Keratinocyte (primary cell): ENCODE results near the gene CCAR1. TPM values are rescaled to one million over a fixed set of nuclear protein-coding genes. Genes with fewer than 3 reads are reported as not detected.

Experiments used
- DNase-seq: peaks from one replicate; pipeline ENCODE4 v3.0.0-alpha.2; 2011; ENCODE audit warnings: low read depth, missing footprints, low spot score
- FAIRE-seq: peaks from 2 replicates; lab custom pipeline; 2011; peaks lifted over from hg19 to GRCh38; lab: Jason Lieb, UNC
- H2AFZ ChIP-seq: 2 replicates; pipeline ENCODE4 v1.6.0; 2012; ENCODE audit warnings: low read length, control low read depth, inconsistent platforms; ENCODE audit not compliant: control insufficient read depth
- H3K27ac ChIP-seq: 2 replicates; pipeline ENCODE4 v1.5.1; 2011; ENCODE audit warnings: low read length; ENCODE audit not compliant: control insufficient read depth, insufficient read depth
- H3K27me3 ChIP-seq: 3 replicates; pipeline ENCODE4 v1.6.0; 2011; ENCODE audit warnings: low read length; ENCODE audit not compliant: control insufficient read depth, insufficient read depth; ENCODE audit errors: extremely low read depth
- H3K36me3 ChIP-seq, 2 experiments: 2 replicates in 1 of 2; 3 replicates in 1 of 2; pipeline ENCODE4 v1.5.1; 2011; ENCODE audit warnings: low read length in 2 of 2, mild to moderate bottlenecking in 1 of 2; ENCODE audit not compliant: control insufficient read depth in 2 of 2, insufficient read depth in 2 of 2; ENCODE audit errors: extremely low read depth in 1 of 2
- H3K4me1 ChIP-seq: 3 replicates; pipeline ENCODE4 v1.5.1; 2011; ENCODE audit warnings: low read length; ENCODE audit not compliant: control insufficient read depth, insufficient read depth; ENCODE audit errors: extremely low read depth
- H3K4me2 ChIP-seq: 3 replicates; pipeline ENCODE4 v1.6.0; 2011; ENCODE audit warnings: low read depth, low read length; ENCODE audit not compliant: control insufficient read depth, insufficient read depth; ENCODE audit errors: extremely low read depth
- H3K4me3 ChIP-seq, 3 experiments: fragments of 200-600 bp in 1 of 3; sonication (generic) in 1 of 3; 2 replicates in 2 of 3; 3 replicates in 1 of 3; pipeline ENCODE4 v1.5.1; 2011 to 2016; ENCODE audit warnings: low read length in 3 of 3, mild to moderate bottlenecking in 3 of 3, control low read depth in 2 of 3, inconsistent platforms in 1 of 3, low read depth in 1 of 3, mixed read lengths in 1 of 3, mixed run types in 1 of 3, moderate library complexity in 1 of 3; ENCODE audit not compliant: control insufficient read depth in 2 of 3, insufficient read depth in 2 of 3; ENCODE audit errors: extremely low read depth in 1 of 3
- H3K79me2 ChIP-seq: 2 replicates; pipeline ENCODE4 v1.6.0; 2012; ENCODE audit warnings: low read length; ENCODE audit not compliant: control insufficient read depth, insufficient read depth
- H3K9ac ChIP-seq: 3 replicates; pipeline ENCODE4 v1.6.0; 2011; ENCODE audit warnings: low read length; ENCODE audit not compliant: control insufficient read depth, insufficient read depth; ENCODE audit errors: extremely low read depth
- H3K9me1 ChIP-seq: 3 replicates; pipeline ENCODE4 v1.6.0; 2011; ENCODE audit warnings: low read length; ENCODE audit not compliant: control insufficient read depth, insufficient read depth; ENCODE audit errors: extremely low read depth
- H3K9me3 ChIP-seq: 2 replicates; pipeline ENCODE4 v1.5.1; 2012; ENCODE audit warnings: low read depth, low read length; ENCODE audit not compliant: control insufficient read depth
- H4K20me1 ChIP-seq: 3 replicates; pipeline ENCODE4 v1.6.0; 2011; ENCODE audit warnings: low read length; ENCODE audit not compliant: control insufficient read depth, insufficient read depth; ENCODE audit errors: extremely low read depth
- CTCF ChIP-seq, 3 experiments: IDR thresholded peaks in 1 of 3; conservative IDR thresholded peaks in 1 of 3; optimal IDR thresholded peaks in 1 of 3; 2 replicates in 2 of 3; 3 replicates in 1 of 3; pipeline versions ENCODE3 to v1.5.1; 2011; ENCODE audit warnings: low read length in 3 of 3, mild to moderate bottlenecking in 3 of 3, moderate library complexity in 2 of 3, control low read depth in 1 of 3, inconsistent platforms in 1 of 3; ENCODE audit not compliant: insufficient read depth in 2 of 3; ENCODE audit errors: extremely low read depth in 1 of 3
- EZH2 ChIP-seq: IDR thresholded peaks from one replicate; pipeline ENCODE4 v1.6.1; 2012; ENCODE audit warnings: inconsistent platforms, mild to moderate bottlenecking, low read length, moderate library complexity
- dilution Hi-C: fragments of 300-500 bp; cut with MboI; formaldehyde crosslinking; loops from one replicate; pipeline ENCODE4 v1.7.0; 2020; ENCODE audit warnings: low sequenced_read_pairs; ENCODE audit not compliant: extremely low pct_ligation_motif_present
- polyA plus RNA-seq, 5 experiments: library from polyadenylated mRNA; depleted of rRNA in 3 of 5; stranded (reverse) in 3 of 5; stranded (forward) in 1 of 5; unstranded in 1 of 5; fragments of >200 nt; gene quantifications; 1 replicate in 1 of 5; 2 replicates in 3 of 5; 3 replicates in 1 of 5; pipeline versions ENCODE4 v1.2.1 to v1.2.3, GENCODE V29; 2011 to 2012; ENCODE audit warnings: missing spikeins in 2 of 5, low read depth in 1 of 5, low replicate concordance in 1 of 5

The CCAR1 gene
- polyA plus RNA-seq, 1 donor (not counting 4 experiments of a cell fraction or from before 2014, with no cell fraction given): 59.1 TPM

- H3K79me2 ChIP-seq: peaks cover 53% of the 10 kb centered on the region
Measured at GRCh38 chr10:68725016-68725415, 4.0 kb downstream of the CCAR1 start.

GRCh38 chr10:68727146-68727545 lies 6.1 kb downstream of the CCAR1 start:
- no peaks in the 10 kb centered on the region for H3K9me3 ChIP-seq
- peaks cover 7% of the 10 kb centered on the region for H3K4me1 ChIP-seq
- DNase-seq (no peak), FAIRE-seq (no peak)
- no peaks in the 10 kb centered on the region for H3K27me3 ChIP-seq
- H3K4me2 ChIP-seq: no peak overlapping the region
- no peak overlapping the region for H3K4me3 ChIP-seq
- H3K9ac ChIP-seq: no peak overlapping the region
- no peaks in the 10 kb centered on the region for H4K20me1 ChIP-seq
- H3K27ac ChIP-seq: no peak overlapping the region
- no peaks in the 10 kb centered on the region for H3K9me1 ChIP-seq
- peaks cover 49% of the 10 kb centered on the region for H3K79me2 ChIP-seq
- H2AFZ ChIP-seq: no peak overlapping the region
- dilution Hi-C loops: no loop called here
- peaks cover 12 to 14% of the 10 kb centered on the region in 2 experiments for H3K36me3 ChIP-seq
- no peak for TF ChIP-seq EZH2
- no peak for TF ChIP-seq CTCF (optimal IDR thresholded peaks at IDR 0.05 in 1 of 3, IDR thresholded peaks at IDR 0.05 in 1 of 3, conservative IDR thresholded peaks at IDR 0.05 in 1 of 3; ENCODE audit: extremely low read depth in 1 of 3, insufficient read depth in 2 of 3, low read length in 3 of 3)

More at GRCh38 chr10:68725016-68725415, 4.0 kb downstream of the CCAR1 start:
- no peak for DNase-seq
- H3K4me3 ChIP-seq: no peak overlapping the region
- no peak for FAIRE-seq
- H3K4me2 ChIP-seq: no peak overlapping the region
- H3K27ac ChIP-seq: no peak overlapping the region
- peaks cover 8 to 9% of the 10 kb centered on the region in 2 experiments for H3K36me3 ChIP-seq
- H3K9ac ChIP-seq: no peak overlapping the region
- no peaks in the 10 kb centered on the region for H4K20me1 ChIP-seq
- H3K4me1 ChIP-seq: peaks cover 9% of the 10 kb centered on the region
- TF ChIP-seq CTCF (optimal IDR thresholded peaks at IDR 0.05 in 1 of 3, IDR thresholded peaks at IDR 0.05 in 1 of 3, conservative IDR thresholded peaks at IDR 0.05 in 1 of 3; ENCODE audit: extremely low read depth in 1 of 3, insufficient read depth in 2 of 3, low read length in 3 of 3): no peak
- TF ChIP-seq EZH2: no peak
- H3K9me3 ChIP-seq: no peaks in the 10 kb centered on the region
- H2AFZ ChIP-seq: no peak overlapping the region
- dilution Hi-C loops: no loop called here
- no peaks in the 10 kb centered on the region for H3K9me1 ChIP-seq
- no peaks in the 10 kb centered on the region for H3K27me3 ChIP-seq
